ENCODE measurements around the gene B4GALT5.

Gene B4GALT5

DNA sequence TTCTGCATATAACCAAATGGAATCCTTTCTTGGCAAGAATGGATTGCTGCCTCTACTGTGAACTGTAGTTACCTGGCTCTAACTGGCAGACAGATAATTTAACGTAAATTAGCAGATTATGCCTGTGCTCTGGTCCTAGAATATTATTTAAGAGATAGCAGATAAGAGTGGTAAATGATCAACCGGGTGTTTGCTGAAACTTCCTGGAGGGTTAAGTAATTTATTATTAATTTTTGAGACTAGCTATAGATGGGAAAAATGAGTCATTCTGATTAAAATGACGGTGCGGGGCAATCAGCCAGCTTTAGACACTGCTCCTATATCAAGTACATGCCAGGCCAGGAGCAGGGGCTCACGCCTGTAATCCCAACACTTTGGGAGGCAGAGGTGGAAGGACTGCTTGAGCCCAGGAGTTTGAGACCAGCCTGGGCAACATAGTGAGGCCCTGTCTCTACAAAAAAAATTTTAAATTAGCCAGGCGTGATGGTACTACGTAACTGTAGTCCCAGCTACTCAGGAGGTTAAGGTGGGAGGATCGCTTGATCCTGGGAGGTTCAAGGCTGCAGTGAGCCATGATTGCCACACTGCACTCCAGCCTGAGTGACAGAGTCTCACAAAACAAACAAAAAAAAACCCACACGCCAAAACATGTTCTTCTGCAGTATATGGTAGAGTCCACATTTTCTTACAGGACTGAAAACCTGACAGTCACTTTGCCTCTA is 22.6 kb downstream of the B4GALT5 start:
- TF ChIP-seq, protein P1, sequence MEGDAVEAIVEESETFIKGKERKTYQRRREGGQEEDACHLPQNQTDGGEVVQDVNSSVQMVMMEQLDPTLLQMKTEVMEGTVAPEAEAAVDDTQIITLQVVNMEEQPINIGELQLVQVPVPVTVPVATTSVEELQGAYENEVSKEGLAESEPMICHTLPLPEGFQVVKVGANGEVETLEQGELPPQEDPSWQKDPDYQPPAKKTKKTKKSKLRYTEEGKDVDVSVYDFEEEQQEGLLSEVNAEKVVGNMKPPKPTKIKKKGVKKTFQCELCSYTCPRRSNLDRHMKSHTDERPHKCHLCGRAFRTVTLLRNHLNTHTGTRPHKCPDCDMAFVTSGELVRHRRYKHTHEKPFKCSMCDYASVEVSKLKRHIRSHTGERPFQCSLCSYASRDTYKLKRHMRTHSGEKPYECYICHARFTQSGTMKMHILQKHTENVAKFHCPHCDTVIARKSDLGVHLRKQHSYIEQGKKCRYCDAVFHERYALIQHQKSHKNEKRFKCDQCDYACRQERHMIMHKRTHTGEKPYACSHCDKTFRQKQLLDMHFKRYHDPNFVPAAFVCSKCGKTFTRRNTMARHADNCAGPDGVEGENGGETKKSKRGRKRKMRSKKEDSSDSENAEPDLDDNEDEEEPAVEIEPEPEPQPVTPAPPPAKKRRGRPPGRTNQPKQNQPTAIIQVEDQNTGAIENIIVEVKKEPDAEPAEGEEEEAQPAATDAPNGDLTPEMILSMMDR (IDR thresholded peaks at IDR 0.05; ENCODE audit: low read depth, low read length): no peak
- DNase-seq (ENCODE audit: extremely low read depth, low read depth): no peak

DNA sequence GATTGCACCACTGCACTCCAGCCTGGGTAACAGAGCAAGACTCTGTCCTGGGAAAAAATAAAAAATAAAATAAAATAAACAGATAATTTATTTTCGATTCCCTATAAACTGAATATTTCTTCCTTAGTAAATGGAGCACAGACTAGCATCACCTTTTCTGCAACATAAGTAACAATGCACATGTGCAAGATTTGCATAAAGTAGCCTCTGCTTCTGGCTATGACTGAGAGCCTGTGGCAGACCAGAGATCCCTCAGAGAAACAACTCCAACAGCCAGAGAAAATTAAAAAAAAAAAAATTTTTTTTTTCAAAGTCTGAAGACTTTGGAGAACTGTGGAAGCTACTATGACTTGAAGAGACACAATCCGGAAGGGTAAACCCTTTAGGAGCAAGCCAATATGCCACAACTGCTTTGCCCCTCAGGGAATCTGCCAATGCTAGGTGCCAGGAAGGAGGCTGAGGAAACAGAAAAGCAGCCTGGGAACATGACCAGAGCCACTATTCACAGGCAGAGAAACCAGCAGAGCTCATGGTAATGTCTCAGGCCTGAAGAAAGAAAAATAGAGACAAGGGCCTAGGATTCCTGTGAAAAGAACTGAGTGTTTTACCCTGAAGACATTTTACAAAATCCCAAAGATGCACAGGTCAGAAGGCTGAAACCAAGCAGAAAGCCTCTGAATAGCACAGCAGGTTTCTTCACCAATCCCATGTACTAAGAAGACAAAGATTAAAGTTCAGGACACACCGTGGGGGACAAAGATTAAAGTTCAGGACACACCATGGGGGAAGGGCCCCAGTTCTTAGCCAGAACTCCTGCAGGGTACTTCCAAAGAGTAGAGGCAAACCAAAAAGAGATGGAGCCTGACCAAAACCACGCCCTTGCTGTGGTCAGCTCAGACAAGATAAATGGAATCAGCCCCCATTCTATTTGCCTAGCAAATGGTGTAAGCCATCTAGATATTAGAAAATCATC is 25.8 kb downstream of the B4GALT5 start:
- TF ChIP-seq, protein P1 (IDR thresholded peaks at IDR 0.05; ENCODE audit: low read depth, low read length): no peak
- no peak for DNase-seq (ENCODE audit: extremely low read depth, low read depth)

DNA sequence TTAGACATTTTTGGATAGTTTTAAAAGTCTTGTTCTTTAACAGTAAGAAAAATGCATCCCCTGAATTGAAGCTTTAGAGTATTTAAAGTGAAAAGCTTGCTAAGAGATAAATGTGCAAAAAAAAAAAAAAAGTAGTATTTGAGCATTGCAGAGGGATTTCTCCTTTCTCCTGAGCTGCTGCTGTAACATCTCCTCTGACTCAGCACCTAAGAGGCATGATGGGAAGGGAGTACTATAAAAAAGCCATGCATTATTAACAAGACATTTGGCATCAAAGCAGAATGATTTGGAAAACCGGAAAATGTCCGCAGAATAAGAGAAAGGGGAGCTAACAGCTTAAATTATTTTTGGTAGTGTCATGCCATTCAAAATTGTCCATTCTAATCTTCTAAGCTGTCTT is 27.9 kb downstream of the B4GALT5 start:
- TF ChIP-seq, protein P1 (IDR thresholded peaks at IDR 0.05; ENCODE audit: low read depth, low read length): no peak

DNA sequence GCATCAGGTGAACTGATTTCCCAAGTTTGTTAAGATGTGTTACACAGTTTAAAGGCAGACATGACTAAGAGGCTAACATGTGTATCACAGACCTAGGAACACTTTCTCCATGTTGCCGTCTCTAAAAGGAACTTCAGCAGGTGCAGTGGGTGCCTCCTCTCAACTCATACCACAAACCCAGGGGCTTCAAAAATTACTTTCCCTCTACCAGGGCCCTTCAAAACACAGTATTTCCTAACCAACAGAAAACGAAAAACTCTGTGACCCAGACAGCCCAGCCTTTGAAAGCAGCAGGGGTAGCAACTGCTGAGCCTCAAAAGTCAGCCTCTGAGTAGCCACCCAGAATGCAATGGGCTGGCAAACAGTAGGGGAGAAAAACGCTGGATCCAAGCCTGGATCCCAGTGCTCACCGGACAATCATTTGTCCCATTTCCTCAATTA is 28.5 kb downstream of the B4GALT5 start:
- TF ChIP-seq, protein P1 (IDR thresholded peaks at IDR 0.05; ENCODE audit: low read depth, low read length): no peak
- no peak for DNase-seq (ENCODE audit: extremely low read depth, low read depth)

More for the DNA sequence above, 27.9 kb downstream of the B4GALT5 start:
- peak; percentile 25 for DNase-seq (ENCODE audit: extremely low read depth, low read depth)

DNA sequence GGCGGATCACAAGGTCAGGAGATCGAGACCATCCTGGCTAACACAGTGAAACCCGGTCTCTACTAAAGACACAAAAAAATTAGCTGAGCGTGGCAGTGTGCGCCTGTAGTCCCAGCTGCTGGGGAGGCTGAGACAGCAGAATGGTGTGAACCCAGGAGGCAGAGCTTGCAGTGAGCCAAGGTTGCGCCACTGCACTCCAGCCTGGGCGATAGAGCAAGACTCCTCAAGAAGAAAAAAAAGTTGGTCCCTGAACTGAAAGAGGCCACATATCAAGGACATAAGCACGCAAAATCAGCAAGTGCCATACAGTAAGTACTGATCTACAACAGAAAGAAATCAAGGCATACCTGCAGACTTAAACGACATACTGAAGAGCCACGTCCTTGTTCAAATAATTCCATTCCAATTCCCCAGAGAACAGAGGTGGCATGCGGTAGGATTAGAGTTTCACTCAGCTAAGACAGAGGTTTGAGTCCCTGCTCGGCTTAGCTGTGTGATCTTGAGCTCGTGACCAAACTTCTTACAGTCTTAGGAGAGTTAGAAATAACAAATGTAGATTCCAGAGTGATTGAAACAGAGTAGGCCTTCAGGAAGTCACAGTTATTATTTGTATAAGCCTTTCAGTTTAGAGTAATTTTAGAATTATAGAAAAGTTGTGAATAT is 29.2 kb downstream of the B4GALT5 start:
- TF ChIP-seq, protein P1 (IDR thresholded peaks at IDR 0.05; ENCODE audit: low read depth, low read length): no peak
- DNase-seq (ENCODE audit: extremely low read depth, low read depth): no peak

DNA sequence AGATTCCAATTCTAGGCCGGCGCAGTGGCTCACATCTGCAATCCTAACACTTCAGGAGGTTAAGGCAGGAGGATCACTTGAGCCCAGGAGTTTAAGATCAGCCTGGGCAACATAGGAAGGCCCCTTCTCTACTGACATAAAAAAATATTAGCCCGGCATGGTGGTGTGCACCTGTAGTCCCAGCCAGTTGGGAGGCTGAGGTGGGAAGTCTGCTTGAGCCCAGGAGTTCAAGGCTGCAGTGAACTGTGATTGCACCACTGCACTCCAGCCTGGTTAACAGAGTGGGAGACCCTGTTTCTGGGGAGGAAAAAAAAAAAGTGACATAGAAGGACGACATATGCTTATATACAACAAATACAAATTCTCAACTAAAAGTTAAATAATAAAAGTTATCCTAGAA is 30.9 kb downstream of the B4GALT5 start:
- TF ChIP-seq, protein P1 (IDR thresholded peaks at IDR 0.05; ENCODE audit: low read depth, low read length): no peak
- DNase-seq (ENCODE audit: extremely low read depth, low read depth): no peak

Data from AG09319 (cell line).